Activated CD4-positive, alpha-beta T cell treated with anti-CD3 and anti-CD28 coated beads, Interleukin-2, amount 50 U/mL, for 24 hours (primary cell): ENCODE measurements around the gene MAST4.
"Not testable (repeated sequence)": the region's sequence is repeated elsewhere in the genome, so short reads cannot be mapped to it uniquely, and the experiment has no call there.

Experiments
- DNase-seq, 2 donors: peaks; one replicate each; pipeline ENCODE4 v3.0.0-alpha.2; 2020; ENCODE audit warnings: low read depth in 1 of 2, low spot score in 1 of 2

Gene MAST4

GRCh38 chr5:67102708-67103107 lies 506.5 kb downstream of the MAST4 start:
- DNase-seq, result no peak

- no peak for DNase-seq
These were observed 508.7 kb downstream of the MAST4 start for GRCh38 chr5:67104859-67105258.

DNA sequence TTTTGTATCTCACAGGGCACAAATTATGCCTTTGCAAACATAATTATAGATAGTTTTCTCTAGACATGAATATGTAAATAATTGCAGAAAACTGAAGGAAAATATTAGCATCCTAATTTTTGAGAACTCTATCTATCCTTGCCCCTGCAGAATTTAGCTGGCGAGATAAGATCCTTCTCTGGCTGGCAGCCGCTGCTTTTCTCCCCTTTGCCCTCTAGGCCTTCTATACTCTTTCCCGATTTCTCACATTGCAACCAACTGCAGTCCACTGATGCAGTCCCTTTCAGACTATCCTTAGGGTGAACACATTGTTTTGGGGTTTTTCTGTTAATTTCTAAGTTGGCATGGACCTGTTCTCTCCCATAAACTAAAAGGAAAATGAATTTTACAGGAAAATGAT lies 509.1 kb downstream of the MAST4 start:
- DNase-seq, result no peak

- no peak for DNase-seq
These were observed 510.6 kb downstream of the MAST4 start for GRCh38 chr5:67106626-67107342.

DNA sequence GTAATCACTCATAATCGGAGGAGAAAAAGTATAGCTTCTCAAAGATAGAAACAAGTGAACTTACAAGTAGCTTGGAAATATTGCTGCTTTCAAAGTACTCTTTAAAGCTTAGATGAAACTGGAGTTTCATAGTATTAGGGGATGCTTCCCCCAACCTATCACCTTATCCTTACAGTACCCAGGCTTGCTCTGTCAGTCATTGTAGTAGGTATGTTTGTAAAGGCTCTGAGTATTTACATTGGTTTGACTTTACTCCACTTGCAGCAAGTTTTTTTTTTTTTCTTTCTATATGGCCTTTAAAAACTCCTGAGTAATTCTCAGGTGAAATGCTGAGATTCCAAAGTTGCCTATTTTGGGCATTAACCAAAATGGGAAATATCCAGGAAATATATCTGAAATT lies 515.6 kb downstream of the MAST4 start:
- DNase-seq, result no peak

DNA sequence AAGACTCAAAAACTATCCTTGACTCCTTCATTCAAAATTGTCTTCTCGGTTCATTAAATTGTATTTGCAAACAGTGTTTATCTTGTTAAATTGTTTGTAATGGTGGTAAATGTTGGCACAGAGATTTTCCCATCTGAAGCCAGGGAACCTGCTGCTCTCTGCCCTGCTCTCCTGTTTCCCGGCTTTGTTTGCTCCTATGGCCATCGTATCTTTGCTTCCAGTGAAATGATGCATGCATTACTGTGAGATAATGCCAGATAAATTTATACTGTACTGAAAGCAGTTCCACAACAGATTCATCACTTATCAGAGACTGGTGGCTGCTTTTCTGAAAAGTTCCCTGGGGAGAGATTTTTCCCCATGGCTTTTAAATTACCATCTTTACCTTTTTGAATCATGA lies 519.1 kb downstream of the MAST4 start:
- no peak for DNase-seq

DNA sequence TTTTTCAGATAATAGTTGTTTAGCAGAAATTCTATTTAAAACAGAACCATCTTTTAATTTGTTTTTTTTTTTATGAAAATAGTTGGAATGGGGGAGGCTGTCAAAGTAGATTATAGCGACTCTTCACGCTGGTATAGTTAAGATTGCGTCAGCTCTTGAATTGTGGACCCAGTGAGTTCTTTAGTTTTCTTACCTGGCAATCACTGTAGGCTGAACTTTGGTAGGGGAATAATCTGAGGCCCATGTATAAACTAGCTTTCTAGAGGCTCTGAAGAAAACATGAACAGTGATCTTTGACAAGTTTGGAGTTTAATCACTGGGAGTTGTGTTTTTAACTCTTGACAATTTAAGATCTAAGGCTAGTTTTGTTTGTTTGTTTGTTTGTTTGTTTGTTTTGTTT lies 519.6 kb downstream of the MAST4 start:
- no peak for DNase-seq

GRCh38 chr5:67118050-67118620 lies 521.9 kb downstream of the MAST4 start:
- DNase-seq, result no peak

DNA sequence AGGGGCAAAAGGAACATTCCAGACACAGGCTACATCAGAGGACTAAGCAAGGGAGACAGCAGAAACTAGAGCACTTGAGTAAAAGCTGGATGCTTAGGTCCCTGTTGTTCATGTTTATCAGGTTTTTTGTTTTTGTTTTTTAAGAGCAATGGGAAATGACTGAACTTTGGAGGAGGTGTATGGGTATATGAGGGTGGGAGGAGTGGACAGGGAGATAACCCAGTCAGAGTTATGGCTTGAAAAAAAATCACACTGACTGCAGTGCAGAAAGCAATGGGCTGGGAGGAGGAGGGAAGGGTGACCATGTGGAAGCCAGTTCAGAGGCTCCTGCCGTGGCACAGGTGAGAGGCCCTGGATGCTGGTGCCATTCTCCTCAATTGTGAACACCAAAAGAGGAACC lies 522.8 kb downstream of the MAST4 start:
- no peak for DNase-seq

GRCh38 chr5:67120032-67120431 lies 523.8 kb downstream of the MAST4 start:
- DNase-seq, result no peak

- no peak for DNase-seq
These were observed 527.6 kb downstream of the MAST4 start for GRCh38 chr5:67123819-67124218.

DNA sequence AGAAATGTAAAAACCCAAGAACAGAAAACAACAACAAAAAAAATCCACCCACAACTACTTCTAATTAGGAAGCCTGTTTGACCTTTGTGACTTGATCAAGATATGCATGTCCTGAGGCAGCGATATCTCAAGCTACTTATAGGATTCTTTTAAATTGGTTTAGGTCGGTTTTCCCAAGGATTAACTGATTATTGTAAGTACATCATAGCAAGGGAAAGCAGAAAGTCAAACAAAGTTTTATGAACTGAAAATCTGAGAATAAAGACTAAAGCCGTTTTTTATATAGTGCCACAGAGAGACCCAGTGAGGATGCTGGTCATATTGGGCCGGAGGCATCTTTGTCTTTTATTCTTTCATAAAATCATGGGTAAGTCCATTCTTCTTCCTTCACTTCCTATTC lies 528.4 kb downstream of the MAST4 start:
- no peak for DNase-seq

DNA sequence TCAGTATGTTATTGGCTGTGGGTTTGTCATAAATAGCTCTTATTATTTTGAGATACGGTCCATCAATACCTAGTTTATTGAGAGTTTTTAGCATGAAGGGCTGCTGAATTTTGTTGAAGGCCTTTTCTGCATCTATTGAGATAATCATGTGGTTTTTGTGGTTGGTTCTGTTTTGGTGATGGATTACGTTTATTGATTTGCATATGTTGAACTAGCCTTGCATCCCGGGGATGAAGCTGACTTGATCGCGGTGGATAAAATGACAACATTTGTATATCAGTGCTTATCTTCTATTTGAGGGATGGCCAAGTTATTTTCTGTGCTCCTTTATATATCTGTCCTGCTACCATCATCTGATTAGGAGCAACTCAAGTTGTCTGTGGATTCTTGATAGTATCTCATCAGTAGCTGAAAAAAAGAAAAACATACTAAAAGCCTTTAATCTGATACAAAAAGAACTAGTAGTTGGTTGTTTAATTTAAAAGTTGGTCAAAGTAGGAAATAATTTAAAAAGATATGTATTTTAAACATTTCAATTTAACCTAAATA lies 531.2 kb downstream of the MAST4 start:
- not testable (repeated sequence) for DNase-seq

- no peak for DNase-seq
These were observed 533.6 kb downstream of the MAST4 start for GRCh38 chr5:67129768-67130167.

DNA sequence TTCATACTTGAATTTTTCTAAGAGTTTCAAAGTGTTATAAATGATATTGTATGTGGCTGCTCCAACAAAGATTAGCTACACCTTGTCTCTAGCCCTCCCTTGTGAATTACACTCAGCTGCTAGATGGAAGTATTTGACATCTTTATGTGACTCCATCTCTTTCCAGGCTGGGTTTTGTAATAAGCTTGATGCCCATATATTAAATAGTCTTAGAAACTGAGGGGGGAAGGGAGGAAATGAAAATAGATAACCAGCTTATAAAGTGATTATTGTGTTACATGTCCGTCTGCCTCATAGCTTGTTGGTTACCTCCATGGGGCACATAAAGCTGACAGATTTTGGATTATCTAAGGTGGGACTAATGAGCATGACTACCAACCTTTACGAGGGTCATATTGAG lies 537.0 kb downstream of the MAST4 start:
- no peak for DNase-seq

GRCh38 chr5:67133776-67134175 lies 537.6 kb downstream of the MAST4 start:
- no peak for DNase-seq

DNA sequence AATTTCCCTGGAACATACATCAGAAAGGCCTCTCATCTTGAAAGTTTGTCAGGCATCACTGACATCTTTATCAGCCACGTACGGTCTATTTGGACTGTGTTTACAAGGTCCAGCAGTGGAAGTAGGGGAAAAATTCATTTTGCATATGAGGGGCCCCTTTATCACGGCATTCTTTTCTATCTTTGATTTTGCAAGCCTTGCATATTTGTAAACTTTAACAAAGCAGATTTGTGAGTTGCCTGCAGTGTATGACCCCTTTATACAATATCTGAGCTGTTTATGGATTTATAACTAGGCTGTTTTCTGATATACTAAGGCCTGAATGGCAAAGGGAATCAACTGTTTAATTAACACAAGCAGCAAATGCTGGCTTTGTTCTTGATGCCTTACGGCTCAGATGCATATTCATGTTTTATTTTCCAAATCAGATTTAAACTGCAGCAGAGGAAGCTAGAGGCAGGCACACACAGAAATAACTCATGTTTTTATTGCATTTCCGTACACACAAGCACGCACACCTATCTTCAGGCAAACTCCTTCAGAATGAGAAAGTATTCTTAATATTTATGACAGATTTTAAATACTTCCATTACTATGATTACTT lies 539.3 kb downstream of the MAST4 start:
- no peak for DNase-seq

DNA sequence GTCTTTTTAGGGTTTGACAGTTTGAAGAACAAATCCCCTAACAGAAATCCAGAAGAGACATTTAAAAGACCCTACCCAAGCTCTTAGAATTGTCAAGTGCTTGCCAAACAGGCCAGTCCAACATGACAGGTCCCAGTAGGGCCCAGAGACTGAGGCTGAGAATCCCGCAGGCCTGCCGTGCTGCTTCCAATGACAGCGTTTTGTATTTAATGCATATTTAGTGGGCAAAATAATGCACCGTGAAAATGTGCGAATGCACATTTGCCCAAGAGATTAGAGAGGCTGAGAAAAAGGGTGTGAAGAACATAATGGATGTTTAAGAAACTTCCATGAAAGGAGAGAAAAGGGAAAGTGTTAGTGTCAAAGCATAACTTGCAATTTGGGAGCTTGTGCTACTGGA lies 542.8 kb downstream of the MAST4 start:
- DNase-seq, result no peak

- DNase-seq, result no peak
These were observed 544.2 kb downstream of the MAST4 start for GRCh38 chr5:67140413-67140812.

GRCh38 chr5:67141644-67142043 lies 545.5 kb downstream of the MAST4 start:
- no peak for DNase-seq

- no peak for DNase-seq
These were observed 546.6 kb downstream of the MAST4 start for GRCh38 chr5:67142816-67143215.

- no peak for DNase-seq
These were observed 547.4 kb downstream of the MAST4 start for GRCh38 chr5:67143549-67143948.
